H54 (cell line): Measurements from ENCODE around the gene FAM53B.
"Not testable (repeated sequence)": the region's sequence is repeated elsewhere in the genome, so short reads cannot be mapped to it uniquely, and the experiment has no call there.

ENCODE experiments used
- DNase-seq: peaks from one replicate; pipeline ENCODE4 v3.0.0; 2011; ENCODE audit warnings: low spot score, mixed read lengths; ENCODE audit not compliant: insufficient read length
- FAIRE-seq: peaks from 3 replicates; lab custom pipeline; 2011; peaks lifted over from hg19 to GRCh38; lab: Jason Lieb, UNC
- POLR2A ChIP-seq: IDR thresholded peaks from 2 replicates; pipeline ENCODE4 v1.6.1; 2011; ENCODE audit warnings: low read depth, mild to moderate bottlenecking, low read length

Gene FAM53B

GRCh38 chr10:124748166-124748565 is 4.0 kb upstream of the FAM53B start:
- DNase-seq, result no peak
- TF ChIP-seq POLR2A, result no peak
- no peak for FAIRE-seq

DNA sequence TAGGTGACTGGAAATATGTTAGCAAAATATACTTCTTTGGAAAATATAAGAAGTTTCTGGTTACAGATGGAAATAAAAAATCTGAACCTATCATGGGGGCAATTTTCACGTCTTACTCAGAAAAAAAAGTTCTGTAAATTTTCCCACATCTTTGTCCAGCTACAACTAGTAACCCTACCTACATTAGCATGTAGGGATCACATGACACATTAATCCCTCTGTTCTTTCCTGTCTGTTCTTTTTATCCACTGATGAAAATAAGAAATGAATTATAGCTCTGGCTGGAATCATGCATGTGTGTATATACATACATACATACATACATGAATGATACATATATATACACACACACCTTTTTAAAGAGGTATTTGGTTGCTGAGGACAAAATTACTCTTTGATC is 3.6 kb upstream of the FAM53B start:
- FAIRE-seq, result no peak
- no peak for TF ChIP-seq POLR2A
- DNase-seq, result no peak

- no peak for DNase-seq
- no peak for FAIRE-seq
- TF ChIP-seq POLR2A, result no peak
Measured at GRCh38 chr10:124746992-124747391, 2.8 kb upstream of the FAM53B start.

GRCh38 chr10:124746447-124746846 is 2.3 kb upstream of the FAM53B start:
- DNase-seq, FAIRE-seq: not testable (repeated sequence)

DNA sequence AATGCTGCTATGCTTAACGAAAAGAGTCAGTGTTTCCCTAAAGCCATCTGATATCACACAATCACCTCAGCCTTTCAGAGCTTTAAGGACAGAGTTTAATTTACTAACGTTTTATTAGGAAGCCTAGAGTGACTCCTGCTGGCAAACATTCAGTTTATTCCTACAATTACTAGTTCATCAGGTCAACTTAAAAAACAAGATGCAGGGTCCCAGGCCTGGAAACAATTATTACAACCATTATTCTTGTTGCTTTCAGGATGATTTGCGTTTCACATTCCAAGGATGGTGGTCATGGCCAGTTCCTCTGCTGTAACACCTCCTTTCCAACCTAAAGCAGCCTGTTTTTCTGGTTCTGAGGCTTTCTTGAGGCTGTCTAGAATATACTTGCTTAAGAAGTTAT is 1.5 kb upstream of the FAM53B start:
- FAIRE-seq (peak; percentile 15), DNase-seq (no peak)

DNA sequence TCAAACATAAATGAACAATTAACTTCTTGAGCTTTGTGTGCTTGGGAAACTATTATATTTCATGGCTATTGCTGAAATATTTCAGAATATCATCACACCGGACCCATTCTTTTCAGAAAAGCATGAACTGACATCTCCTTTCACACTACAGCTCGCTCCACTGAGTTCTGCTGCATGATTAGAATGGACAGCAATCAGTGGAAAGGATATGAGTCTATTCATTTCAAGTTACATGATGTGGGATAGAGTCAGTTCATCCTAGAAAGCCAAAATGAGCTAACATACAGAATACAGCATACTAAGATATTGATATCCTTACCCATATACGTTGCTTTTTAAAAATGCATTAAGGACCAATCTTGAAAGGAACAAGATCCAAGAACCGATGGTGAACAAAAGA is 1.1 kb upstream of the FAM53B start:
- no peak for DNase-seq
- no peak for FAIRE-seq
- TF ChIP-seq POLR2A, result no peak

More for the DNA sequence above, 1.5 kb upstream of the FAM53B start:
- TF ChIP-seq POLR2A, result no peak

DNA sequence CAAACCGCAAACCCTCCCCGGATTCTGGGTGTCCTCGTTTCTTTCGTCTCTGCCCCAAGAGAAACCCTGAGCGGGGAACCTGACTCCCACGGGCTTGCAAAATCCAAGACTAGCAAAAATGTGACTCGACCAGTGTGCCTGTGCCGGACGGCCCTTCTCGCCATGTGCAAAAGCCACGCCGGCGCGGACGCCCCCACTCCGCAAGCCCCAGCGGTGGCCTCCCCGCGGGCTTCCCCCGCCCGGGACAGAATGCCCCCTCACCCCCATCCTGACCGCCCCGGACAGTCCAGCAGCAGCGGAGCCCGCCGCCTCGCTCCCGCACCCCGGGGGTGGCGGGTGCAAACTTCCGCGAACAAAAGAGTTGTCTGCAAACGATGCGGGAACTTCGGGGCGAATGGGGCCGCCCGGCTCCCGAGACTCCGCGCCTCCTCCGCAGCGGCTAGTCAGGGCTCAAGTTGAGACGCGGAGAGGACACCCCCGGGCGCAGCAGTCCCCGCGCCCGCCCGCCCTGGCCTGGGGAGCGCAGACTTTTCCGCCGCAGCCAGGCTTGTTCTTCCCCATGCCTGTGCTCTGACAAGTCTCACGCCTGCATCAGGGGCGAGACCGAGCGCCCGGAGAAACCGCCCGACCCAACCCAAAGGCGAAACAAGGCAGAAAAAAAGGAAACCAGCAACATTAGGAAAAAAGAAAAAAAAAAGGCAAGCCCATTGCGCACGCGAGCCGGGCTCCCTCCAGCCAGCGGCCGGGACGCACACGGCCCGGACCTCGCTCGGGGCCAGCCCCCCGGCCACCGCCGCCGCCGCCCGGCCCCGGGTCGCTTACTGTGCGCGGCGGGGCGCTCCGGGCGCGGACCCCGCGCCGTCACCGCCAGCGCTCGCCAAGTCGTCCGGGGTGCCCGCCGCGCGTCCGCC is 732 bp downstream of the FAM53B start:
- DNase-seq, result no peak
- TF ChIP-seq POLR2A, result no peak
- no peak for FAIRE-seq

DNA sequence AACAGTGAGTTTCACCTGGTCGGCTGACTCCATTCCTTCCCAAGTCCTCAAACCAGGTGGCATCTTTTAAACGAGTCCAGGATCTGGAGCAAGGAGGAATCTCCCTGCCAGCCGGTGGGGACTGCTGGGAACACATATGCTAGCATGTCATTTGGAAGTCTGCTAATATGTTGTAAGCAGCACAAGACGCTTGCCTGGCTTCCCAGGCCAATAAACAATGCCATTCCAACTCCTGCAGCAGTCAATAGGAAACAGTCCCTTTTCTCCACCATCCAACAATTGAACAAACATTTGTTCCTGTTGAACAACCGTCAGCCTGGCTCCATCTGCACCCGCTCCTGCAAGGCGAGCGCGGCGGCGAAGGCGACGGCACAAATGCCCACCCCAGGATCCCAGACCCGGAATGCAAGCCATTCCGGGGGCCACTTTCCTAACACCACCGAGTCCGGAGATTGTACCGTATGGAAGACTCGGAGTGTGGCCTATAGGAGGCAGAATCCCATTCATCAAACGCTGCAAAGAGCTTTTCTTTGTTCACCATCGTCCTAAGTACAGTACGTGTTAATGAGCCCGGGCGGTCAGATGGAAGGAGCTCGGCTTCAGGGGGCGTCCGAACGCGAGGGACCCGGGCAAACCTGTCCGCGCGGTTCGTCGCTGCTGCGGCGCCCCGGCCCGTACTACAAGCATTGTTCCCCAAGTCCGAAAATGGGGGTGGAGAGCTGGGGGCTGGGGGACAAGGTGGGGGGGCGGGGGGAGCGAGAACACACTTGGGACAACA is 1.6 kb downstream of the FAM53B start:
- TF ChIP-seq POLR2A, result no peak
- no peak for FAIRE-seq
- no peak for DNase-seq

DNA sequence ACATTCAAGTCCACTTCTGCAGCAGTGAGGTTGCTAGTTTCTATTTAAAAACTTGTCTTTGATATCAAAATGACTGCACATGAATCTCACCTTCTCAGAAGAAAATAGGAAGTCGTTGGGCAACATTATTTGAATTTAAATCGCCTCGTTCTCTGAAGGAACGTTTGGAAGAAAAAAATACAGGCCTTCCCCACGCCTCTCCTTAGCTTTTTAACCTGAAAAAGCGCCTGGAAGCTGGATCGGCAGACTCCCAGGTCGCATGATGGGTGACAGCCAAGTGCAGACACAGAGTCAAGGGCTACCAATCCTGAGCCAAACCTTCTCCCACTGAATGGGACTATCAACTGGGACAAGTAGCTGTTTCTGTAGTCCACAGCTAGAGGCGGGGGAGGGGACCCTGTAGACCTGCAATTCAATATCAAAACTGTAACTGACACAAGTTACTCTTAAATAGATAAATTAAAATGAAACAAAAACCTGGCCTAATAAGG is 2.2 kb downstream of the FAM53B start:
- FAIRE-seq (no peak), DNase-seq (no peak)
- TF ChIP-seq POLR2A, result no peak

DNA sequence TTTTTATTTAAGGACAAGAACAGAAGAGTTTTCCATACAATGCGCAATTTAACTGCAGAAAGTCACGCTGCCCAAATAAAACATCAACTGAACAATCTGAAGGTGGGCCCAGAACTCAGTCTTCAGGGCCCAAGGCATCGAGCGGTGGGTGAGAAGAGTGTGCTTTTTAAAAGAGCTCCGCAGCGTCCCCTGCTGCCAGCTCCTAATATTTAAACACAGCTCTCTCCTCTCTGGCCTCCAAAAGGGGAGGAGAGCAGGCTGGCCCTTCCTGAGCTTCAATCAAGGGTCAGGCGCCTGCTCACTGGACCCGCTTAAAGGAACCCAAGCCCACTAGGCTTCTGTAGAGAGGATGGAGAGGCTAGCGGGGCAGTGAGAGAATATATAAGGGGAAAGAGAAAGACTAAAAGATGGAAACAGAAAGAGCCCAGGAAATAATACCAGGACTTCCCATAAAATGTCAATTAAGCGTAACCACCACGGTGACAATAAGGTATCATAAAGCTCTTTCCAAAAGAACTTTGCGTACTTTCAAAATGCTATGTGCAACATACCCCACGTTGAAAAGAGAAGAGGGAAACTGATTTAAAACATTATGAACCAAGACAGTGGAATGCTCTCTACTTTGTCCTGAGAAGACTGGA is 2.8 kb downstream of the FAM53B start:
- FAIRE-seq, result no peak
- DNase-seq, result peak; percentile 68
- TF ChIP-seq POLR2A, result no peak

DNA sequence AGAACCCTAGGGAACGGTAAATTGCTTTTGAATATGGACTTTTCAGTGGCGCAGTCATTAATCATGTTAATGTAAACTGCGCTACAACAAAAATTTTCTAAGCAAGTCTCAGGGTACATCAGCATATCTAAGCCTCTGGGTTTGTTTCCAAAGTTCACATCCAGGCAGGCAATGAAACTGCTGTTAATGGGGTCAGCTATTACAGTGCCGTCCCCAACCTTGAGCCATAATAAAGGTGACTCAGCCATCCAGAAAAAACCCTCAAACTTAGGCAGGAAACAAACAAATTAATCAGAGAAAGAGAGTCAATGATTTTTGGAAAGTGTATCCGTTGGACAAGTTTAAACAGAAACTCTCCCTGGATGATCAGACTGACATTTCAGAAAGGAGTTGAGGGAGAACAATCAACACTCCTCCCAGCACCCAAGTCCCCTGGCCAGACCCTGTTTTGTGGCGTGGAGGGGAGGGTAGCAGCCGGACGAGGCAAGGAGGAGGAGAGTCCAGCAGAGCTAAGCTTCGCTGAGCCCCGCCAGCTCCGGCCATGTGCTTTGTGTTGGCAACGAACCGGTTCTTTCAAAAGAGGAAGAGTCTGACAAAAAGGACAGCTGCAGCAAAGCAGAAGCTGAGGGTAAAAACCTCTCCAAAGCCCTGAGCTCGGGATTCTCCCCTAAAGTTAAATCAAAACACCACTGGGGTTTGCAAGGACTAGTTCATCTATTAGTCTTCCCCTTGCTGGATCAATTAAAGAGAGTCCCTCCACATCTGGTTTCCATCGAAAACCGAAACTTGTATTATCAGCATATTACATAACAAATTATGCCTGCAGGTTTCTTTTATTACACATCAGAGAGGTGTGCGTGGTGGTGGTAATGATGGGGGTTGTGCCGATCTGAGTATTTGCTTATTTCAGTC is 3.6 kb downstream of the FAM53B start:
- FAIRE-seq (no peak), DNase-seq (no peak)
- TF ChIP-seq POLR2A, result no peak

GRCh38 chr10:124739986-124740368 is 4.2 kb downstream of the FAM53B start:
- DNase-seq (no peak), FAIRE-seq (no peak)
- TF ChIP-seq POLR2A, result no peak
